Measurements from ENCODE around the gene ELF4.

The ELF4 gene

DNA sequence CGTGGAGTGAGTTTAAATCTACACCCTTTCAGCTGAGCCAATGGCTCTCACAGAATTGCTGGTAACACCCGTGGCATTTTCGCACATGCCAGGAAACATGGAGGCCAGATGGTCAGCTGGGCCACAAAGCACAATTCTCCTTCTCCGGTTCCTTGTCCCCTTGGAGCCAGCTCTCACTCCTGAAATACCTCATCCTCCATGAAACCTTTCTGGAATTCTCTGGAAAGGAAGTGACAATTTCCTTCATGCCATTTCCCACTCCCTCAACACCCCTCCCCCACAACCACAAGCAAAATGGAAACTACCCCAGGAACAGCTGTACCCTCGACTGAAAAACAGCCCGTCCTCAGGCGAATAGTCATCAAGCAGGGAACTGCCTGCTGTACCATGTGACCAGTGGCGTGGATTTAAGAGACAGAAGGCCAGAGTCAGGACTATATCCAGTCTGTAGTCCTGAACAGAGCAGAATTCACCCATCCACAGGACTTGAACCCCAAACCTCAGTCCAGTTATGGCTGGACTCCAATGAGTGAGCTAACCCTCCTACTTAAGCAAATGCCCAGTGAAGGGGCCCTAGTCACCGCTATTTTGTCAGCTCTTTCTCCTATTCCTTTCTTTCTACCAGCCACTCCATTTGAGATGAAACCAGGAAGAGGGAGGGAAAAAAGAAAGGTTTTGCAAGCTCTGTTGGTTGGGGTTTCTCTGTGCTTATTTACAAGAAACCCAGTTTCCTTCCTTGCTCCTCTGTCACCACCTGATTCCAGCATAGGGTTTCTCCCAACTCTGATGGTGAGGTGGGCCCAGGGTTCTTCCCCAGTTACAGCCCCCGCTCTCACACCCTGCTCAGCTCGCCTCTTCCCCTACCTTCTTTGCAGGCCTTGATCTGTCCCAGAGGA is 24.5 kb downstream of the ELF4 start:
- TF ChIP-seq, protein P1, sequence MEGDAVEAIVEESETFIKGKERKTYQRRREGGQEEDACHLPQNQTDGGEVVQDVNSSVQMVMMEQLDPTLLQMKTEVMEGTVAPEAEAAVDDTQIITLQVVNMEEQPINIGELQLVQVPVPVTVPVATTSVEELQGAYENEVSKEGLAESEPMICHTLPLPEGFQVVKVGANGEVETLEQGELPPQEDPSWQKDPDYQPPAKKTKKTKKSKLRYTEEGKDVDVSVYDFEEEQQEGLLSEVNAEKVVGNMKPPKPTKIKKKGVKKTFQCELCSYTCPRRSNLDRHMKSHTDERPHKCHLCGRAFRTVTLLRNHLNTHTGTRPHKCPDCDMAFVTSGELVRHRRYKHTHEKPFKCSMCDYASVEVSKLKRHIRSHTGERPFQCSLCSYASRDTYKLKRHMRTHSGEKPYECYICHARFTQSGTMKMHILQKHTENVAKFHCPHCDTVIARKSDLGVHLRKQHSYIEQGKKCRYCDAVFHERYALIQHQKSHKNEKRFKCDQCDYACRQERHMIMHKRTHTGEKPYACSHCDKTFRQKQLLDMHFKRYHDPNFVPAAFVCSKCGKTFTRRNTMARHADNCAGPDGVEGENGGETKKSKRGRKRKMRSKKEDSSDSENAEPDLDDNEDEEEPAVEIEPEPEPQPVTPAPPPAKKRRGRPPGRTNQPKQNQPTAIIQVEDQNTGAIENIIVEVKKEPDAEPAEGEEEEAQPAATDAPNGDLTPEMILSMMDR (IDR thresholded peaks at IDR 0.05; ENCODE audit: insufficient read depth, low read length, poor library complexity, severe bottlenecking) = no peak
- DNase-seq (ENCODE audit: extremely low read depth, insufficient read length) = no peak

DNA sequence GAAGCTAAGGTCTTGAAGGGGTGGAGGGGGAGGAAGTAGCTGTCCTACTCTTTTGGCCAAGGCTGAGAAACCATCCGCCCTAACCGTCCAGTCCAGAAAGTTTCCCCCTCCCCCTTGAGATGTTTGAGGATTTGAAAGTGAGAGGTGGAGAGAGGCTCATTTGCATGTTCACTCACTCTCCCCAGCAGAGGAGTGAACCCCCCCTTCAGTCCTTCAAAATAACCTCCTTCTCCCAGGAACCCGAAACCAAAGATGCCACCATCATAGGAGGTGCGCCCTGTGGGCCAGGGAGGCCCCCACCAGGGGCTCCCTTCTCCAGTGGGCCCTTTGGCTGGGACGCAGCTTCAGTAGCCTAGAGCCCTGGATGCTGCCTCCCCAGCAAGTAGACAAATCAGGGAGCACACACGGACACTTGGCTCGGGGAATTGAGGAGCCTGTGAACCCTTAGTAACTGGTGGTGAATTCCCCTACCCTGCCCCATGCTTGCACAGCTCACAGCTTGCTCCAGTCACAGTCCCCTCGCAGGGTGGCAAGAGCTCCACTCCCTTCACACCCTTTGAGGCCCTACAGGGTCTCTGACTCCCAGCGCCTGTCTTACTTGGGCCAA is 25.6 kb downstream of the ELF4 start:
- peak overlapping the region; percentile 47 for H3K4me3 ChIP-seq (replicated peaks; ENCODE audit: low read depth, low read length)
- no peaks in the 10 kb centered on the region for H3K27me3 ChIP-seq (replicated peaks; ENCODE audit: control insufficient read depth, insufficient read depth, low read length)
- peak; percentile 78 for DNase-seq (ENCODE audit: extremely low read depth, insufficient read length)
- TF ChIP-seq, protein P1 (IDR thresholded peaks at IDR 0.05; ENCODE audit: insufficient read depth, low read length, poor library complexity, severe bottlenecking) = no peak
- no peaks in the 10 kb centered on the region; the same call in none of the 2 replicates for H3K36me3 ChIP-seq (ENCODE audit: control insufficient read depth, insufficient read depth, low read length)

More for the DNA sequence above, 24.5 kb downstream of the ELF4 start:
- peak overlapping the region; percentile 47 for H3K4me3 ChIP-seq (replicated peaks; ENCODE audit: low read depth, low read length)
- H3K27me3 ChIP-seq (replicated peaks; ENCODE audit: control insufficient read depth, insufficient read depth, low read length) = no peaks in the 10 kb centered on the region
- H3K36me3 ChIP-seq (ENCODE audit: control insufficient read depth, insufficient read depth, low read length) = no peaks in the 10 kb centered on the region; the same call in 1 of the 2 replicates

DNA sequence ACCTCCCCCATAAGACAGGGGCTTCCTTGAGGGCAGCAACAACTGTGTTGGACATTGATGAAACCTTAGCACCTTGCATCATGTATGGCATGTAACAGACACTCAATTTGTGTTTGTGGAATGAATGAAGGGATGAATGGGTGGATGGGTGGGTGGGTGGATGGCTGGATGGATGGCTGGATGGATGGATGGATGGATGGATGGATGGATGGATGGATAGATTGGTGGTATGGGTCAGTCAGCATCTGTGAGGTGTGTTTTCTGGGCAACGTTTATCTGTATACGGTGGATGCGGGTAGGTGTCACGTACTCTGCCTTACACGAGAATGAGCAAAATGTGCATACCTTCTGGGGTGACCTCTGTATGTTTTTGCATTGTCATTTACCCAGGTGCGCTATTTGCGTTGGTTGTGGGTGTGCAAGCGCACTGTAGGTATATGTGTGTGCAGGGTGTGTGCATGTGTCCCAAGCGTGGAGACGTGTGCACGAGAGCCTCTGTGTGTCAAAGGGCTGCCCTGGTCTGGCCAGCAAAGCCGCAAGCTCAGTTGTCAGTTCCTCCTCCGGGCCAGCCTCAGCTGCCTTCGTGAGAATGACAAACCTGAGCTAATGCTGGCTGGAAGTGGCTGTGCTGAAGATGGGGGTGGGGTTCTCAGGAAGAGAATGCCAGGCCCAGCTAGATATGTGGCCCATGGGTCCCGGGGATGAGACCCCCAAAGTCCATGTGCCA is 26.5 kb downstream of the ELF4 start:
- H3K27me3 ChIP-seq (replicated peaks; ENCODE audit: control insufficient read depth, insufficient read depth, low read length) = no peaks in the 10 kb centered on the region
- H3K4me3 ChIP-seq (replicated peaks; ENCODE audit: low read depth, low read length) = peak overlapping the region; percentile 45
- H3K36me3 ChIP-seq (ENCODE audit: control insufficient read depth, insufficient read depth, low read length) = no peaks in the 10 kb centered on the region; the same call in none of the 2 replicates
- TF ChIP-seq, protein P1 (IDR thresholded peaks at IDR 0.05; ENCODE audit: insufficient read depth, low read length, poor library complexity, severe bottlenecking) = no peak
- DNase-seq (ENCODE audit: extremely low read depth, insufficient read length) = peak; percentile 66

DNA sequence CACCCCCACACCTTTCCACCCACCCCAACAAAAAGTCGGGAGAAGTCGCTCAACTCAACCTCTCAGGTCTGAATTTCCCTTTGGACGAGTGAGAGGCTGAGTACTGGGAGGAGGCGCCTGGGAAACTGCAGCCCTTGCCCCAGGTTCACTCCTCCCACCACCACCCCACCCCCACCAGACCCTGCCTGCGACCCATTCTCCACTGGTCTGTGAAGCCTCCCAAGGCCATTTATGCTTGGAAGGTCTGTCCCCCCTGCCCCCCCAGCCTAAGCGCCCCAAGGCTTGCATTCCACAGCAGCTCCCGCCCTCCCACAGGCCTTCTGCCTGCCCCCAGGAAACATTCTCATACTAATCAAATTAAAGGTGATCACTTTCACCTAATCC is 27.2 kb downstream of the ELF4 start:
- H3K4me3 ChIP-seq (replicated peaks; ENCODE audit: low read depth, low read length) = peak overlapping the region; percentile 44
- H3K27me3 ChIP-seq (replicated peaks; ENCODE audit: control insufficient read depth, insufficient read depth, low read length) = no peaks in the 10 kb centered on the region
- TF ChIP-seq, protein P1 (IDR thresholded peaks at IDR 0.05; ENCODE audit: insufficient read depth, low read length, poor library complexity, severe bottlenecking) = no peak
- no peak for DNase-seq (ENCODE audit: extremely low read depth, insufficient read length)
- no peaks in the 10 kb centered on the region; the same call in none of the 2 replicates for H3K36me3 ChIP-seq (ENCODE audit: control insufficient read depth, insufficient read depth, low read length)

DNA sequence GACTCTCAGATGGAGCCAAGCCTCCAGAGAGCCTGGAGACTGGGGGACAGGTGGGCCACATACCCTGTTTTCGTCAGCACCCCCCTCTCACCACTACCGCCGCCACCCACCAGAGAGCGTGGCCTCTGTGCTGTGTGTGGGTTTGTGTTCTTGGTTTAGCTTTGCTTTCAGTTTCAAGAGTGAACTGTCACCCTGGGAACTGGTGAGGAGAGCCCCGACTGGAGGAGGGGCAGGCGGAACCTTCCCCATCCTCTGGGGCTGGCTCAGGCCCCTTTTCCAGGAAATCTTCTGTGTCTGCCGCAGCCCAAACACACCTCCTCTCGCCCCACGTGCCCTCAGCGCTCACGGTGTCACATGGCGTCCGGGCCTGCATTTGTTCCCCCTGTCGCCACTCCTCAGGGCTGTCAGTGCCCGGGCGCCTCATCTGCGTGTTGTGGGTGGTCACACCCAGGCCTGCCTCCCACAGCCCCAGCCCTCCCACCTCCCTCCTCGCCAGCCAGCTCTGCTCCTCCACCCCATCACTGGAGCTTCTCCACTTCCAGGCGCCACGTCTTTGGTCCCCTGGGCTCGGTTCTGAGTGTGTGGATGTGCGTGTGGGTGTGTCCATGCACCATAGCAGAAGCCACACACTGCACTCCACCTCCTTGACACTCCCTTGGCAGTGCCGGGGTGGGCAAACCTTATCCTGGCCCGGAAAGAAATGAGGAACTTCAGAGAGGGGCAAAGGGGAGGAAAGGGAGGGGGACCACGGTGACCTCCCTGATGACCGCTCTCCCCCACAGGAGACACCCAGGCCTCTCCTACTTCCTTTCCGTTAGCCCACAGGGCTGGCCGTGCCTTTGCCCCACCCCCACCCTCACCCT is 27.8 kb downstream of the ELF4 start:
- Histone ChIP-seq H3K27me3 (replicated peaks; ENCODE audit: control insufficient read depth, insufficient read depth, low read length) (no peaks in the 10 kb centered on the region), H3K36me3 (ENCODE audit: control insufficient read depth, insufficient read depth, low read length) (no peaks in the 10 kb centered on the region; the same call in none of the 2 replicates), H3K4me3 (replicated peaks; ENCODE audit: low read depth, low read length) (peak overlapping the region; percentile 44)
- peak; percentile 72 for DNase-seq (ENCODE audit: extremely low read depth, insufficient read length)
- TF ChIP-seq, protein P1 (IDR thresholded peaks at IDR 0.05; ENCODE audit: insufficient read depth, low read length, poor library complexity, severe bottlenecking) = peak; percentile 60

All from GM06990 (cell line).